Hepatocyte (in vitro differentiated cells): ENCODE data around the gene SLC46A1. TPM values are rescaled to one million over a fixed set of nuclear protein-coding genes. Genes with fewer than 3 reads are reported as not detected.
A peak's percentile ranks its signal among the peaks of the same experiment; 100 is the strongest.

Experiments used
- DNase-seq: peaks from one replicate; pipeline ENCODE4 v3.0.0-alpha.2; 2016; ENCODE audit warnings: low spot score
- H2AFZ ChIP-seq: fragments of 200-600 bp; sonication (generic); 2 replicates; pipeline ENCODE4 v1.6.0; 2016; ENCODE audit warnings: antibody characterized with exemption, mild to moderate bottlenecking
- H3K27ac ChIP-seq: fragments of 200-600 bp; sonication (generic); 2 replicates; pipeline ENCODE4 v1.5.1; 2016; ENCODE audit warnings: mild to moderate bottlenecking
- H3K27me3 ChIP-seq: fragments of 200-600 bp; sonication (generic); 2 replicates; pipeline ENCODE4 v1.6.1; 2016
- H3K36me3 ChIP-seq: fragments of 200-600 bp; sonication (generic); replicated peaks from 2 replicates; pipeline ENCODE4 v1.5.1; 2016; ENCODE audit warnings: low read depth; ENCODE audit not compliant: insufficient read depth
- H3K4me1 ChIP-seq: fragments of 200-600 bp; sonication (generic); 2 replicates; pipeline ENCODE4 v1.5.1; 2016; ENCODE audit warnings: mild to moderate bottlenecking, moderate library complexity; ENCODE audit not compliant: insufficient read depth
- H3K4me2 ChIP-seq: fragments of 200-600 bp; sonication (generic); 2 replicates; pipeline ENCODE4 v1.6.0; 2016
- H3K4me3 ChIP-seq: fragments of 200-600 bp; sonication (generic); 2 replicates; pipeline ENCODE4 v1.5.1; 2016; ENCODE audit warnings: mild to moderate bottlenecking
- H3K79me2 ChIP-seq: fragments of 200-600 bp; sonication (generic); 2 replicates; pipeline ENCODE4 v1.6.0; 2017; ENCODE audit warnings: mild to moderate bottlenecking
- H3K9me2 ChIP-seq: fragments of 200-600 bp; sonication (generic); replicated peaks from 2 replicates; pipeline ENCODE4 v1.6.0; 2017; ENCODE audit warnings: mild to moderate bottlenecking; ENCODE audit not compliant: insufficient read depth
- H3K9me3 ChIP-seq: fragments of 200-600 bp; sonication (generic); 2 replicates; pipeline ENCODE4 v1.5.1; 2016; ENCODE audit warnings: low read depth, mild to moderate bottlenecking
- H4K20me1 ChIP-seq: fragments of 200-600 bp; sonication (generic); 2 replicates; pipeline ENCODE4 v1.6.0; 2016; ENCODE audit warnings: mild to moderate bottlenecking; ENCODE audit not compliant: insufficient read depth, poor library complexity, severe bottlenecking
- CTCF ChIP-seq: fragments of 200-600 bp; sonication (generic); IDR thresholded peaks from 2 replicates; pipeline ENCODE4 v1.5.1; 2016; ENCODE audit warnings: antibody characterized with exemption, mild to moderate bottlenecking; ENCODE audit not compliant: poor library complexity
- EZH2 ChIP-seq: fragments of 200-600 bp; sonication (generic); IDR thresholded peaks from 2 replicates; pipeline ENCODE4 v1.6.1; 2016; ENCODE audit warnings: antibody characterized with exemption, mild to moderate bottlenecking, borderline replicate concordance
- EZH2phosphoT487 ChIP-seq: fragments of 200-600 bp; sonication (generic); IDR thresholded peaks from one replicate; pipeline ENCODE4 v1.6.1; 2018; ENCODE audit warnings: antibody characterized with exemption, mild to moderate bottlenecking, low read depth, moderate library complexity; ENCODE audit not compliant: unreplicated experiment, severe bottlenecking
- WGBS: methylation state at CpG from one replicate; pipeline ENCODE4 v1.1.6; 2016; ENCODE audit warnings: low lambda C conversion rate; ENCODE audit errors: missing lambda C conversion rate; 5-methylcytosine and 5-hydroxymethylcytosine counted together
- polyA plus RNA-seq: library from polyadenylated mRNA; unstranded; fragments of >200 nt; fragmentation: Nextera tagmentation; extraction: Ambion mirVana; gene quantifications from 2 replicates; pipeline ENCODE4 v1.2.1, GENCODE V29; 2016
- total RNA-seq: library from RNA; depleted of rRNA; stranded (reverse); fragments of >200 nt; gene quantifications from 2 replicates; pipeline ENCODE4 v1.2.3, GENCODE V29; 2014

Gene SLC46A1
- total and polyA plus RNA-seq, 2 experiments from 2014 or later = 43.1 to 54.5 TPM

- peak overlapping the region; percentile 11 for H3K4me3 ChIP-seq
- H2AFZ ChIP-seq = peak overlapping the region; percentile 83
- TF ChIP-seq CTCF (no peak), EZH2 (no peak), EZH2phosphoT487 (no peak)
- no peaks in the 10 kb centered on the region for H4K20me1 ChIP-seq
- no peaks in the 10 kb centered on the region for H3K79me2 ChIP-seq
- WGBS = 25% methylated on average over 23 of the region's 29 CpGs
- H3K4me1 ChIP-seq = peaks cover 9% of the 10 kb centered on the region
- H3K27me3 ChIP-seq = peaks cover 19% of the 10 kb centered on the region
- no peaks in the 10 kb centered on the region for H3K36me3 ChIP-seq
- peak overlapping the region; percentile 58 for H3K27ac ChIP-seq
- peak overlapping the region; percentile 82 for H3K4me2 ChIP-seq
- H3K9me2 ChIP-seq = no peaks in the 10 kb centered on the region
- peak; percentile 26 for DNase-seq
- no peaks in the 10 kb centered on the region for H3K9me3 ChIP-seq
These were observed 21.0 kb downstream of the SLC46A1 start for GRCh38 chr17:28385037-28385400.

GRCh38 chr17:28384281-28385036, 21.6 kb downstream of the SLC46A1 start:
- Histone ChIP-seq H2AFZ (peak overlapping the region; percentile 83), H3K9me3 (no peaks in the 10 kb centered on the region), H3K4me2 (peak overlapping the region; percentile 82), H3K27ac (peak overlapping the region; percentile 58), H3K36me3 (no peaks in the 10 kb centered on the region), H3K4me3 (peak overlapping the region; percentile 11), H3K27me3 (peaks cover 19% of the 10 kb centered on the region), H4K20me1 (no peaks in the 10 kb centered on the region), H3K4me1 (peaks cover 9% of the 10 kb centered on the region), H3K79me2 (no peaks in the 10 kb centered on the region), H3K9me2 (no peaks in the 10 kb centered on the region)
- peak; percentile 72 for DNase-seq
- TF ChIP-seq CTCF (no peak), EZH2 (no peak), EZH2phosphoT487 (no peak)
- 25% methylated on average over 49 of the region's 56 CpGs for WGBS

- DNase-seq = peak; percentile 56
- H4K20me1 ChIP-seq = no peaks in the 10 kb centered on the region
- no peaks in the 10 kb centered on the region for H3K36me3 ChIP-seq
- no peaks in the 10 kb centered on the region for H3K9me2 ChIP-seq
- H3K9me3 ChIP-seq = no peaks in the 10 kb centered on the region
- no peak overlapping the region for H2AFZ ChIP-seq
- H3K27ac ChIP-seq = no peak overlapping the region
- peaks cover 9% of the 10 kb centered on the region for H3K4me1 ChIP-seq
- H3K79me2 ChIP-seq = no peaks in the 10 kb centered on the region
- TF ChIP-seq EZH2phosphoT487 (no peak), CTCF (peak; percentile 40), EZH2 (no peak)
- WGBS = 25% methylated on average over 63 of the region's 72 CpGs
- peak overlapping the region; percentile 70 for H3K4me2 ChIP-seq
- no peak overlapping the region for H3K4me3 ChIP-seq
- H3K27me3 ChIP-seq = peaks cover 19% of the 10 kb centered on the region
These were observed 24.7 kb downstream of the SLC46A1 start for GRCh38 chr17:28381141-28381825.
